T-helper 2 cell (primary cell): ENCODE results near the gene LYVE1.
"Not testable (repeated sequence)": the region's sequence is repeated elsewhere in the genome, so short reads cannot be mapped to it uniquely, and the experiment has no call there.

Source experiments
- DNase-seq, 5 experiments: peaks; one replicate each; pipeline versions ENCODE4 v3.0.0 to v3.0.0-alpha.2; 2012 to 2022
- total RNA-seq, 2 donors: gene quantifications; one replicate each; lab custom pipeline; 2026; lab: John Stamatoyannopoulos, UW

The LYVE1 gene, protein sequence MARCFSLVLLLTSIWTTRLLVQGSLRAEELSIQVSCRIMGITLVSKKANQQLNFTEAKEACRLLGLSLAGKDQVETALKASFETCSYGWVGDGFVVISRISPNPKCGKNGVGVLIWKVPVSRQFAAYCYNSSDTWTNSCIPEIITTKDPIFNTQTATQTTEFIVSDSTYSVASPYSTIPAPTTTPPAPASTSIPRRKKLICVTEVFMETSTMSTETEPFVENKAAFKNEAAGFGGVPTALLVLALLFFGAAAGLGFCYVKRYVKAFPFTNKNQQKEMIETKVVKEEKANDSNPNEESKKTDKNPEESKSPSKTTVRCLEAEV
- 0 reads per million in 2 donors for total RNA-seq

DNA sequence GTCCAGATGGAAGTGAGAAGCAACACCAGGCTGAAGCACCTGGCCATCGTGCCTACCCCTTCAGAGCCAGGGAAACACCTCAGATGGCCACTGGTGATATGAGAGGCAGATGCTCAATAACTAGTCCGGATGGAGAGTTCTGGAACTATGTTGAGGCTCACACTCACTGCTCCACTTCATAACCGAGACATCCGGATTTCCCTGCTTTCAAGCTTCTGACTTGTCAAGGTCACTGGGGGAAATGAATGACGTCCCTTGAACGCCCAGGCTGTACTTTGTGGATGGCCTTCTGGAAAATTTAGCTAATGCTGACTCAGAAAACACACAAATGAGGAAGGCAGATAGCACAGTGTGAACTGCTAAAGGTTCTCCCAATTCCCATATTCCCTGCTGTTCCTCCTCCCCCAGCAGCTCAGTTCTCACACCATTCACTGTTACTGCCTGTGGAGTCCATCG, at the start of gene LYVE1:
LYVE1 (minus strand) TSS at position 180 of the 456 bp plus-strand sequence; CDS start at position 47, 133 bp downstream.
- no peak for DNase-seq

DNA sequence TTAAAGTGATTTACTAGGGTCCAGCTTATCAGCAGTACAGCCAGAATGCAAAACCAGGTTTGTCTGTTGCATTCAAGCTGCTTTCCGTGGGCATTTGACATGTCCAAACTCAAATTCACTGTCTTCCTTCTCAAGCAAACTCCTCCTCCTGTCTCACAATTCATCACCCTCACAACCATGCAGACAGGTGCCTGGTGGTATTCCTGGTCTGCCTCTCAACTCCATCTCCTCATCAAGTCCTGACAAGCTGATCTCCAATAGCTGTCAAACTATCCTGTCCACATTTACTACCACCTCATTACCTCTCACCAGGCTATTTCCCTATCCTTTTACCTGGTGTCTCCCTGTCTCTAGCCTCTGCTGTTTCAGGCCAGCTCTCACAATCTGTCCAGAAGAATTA, 49.1 kb upstream of the LYVE1 start:
- DNase-seq = no peak

DNA sequence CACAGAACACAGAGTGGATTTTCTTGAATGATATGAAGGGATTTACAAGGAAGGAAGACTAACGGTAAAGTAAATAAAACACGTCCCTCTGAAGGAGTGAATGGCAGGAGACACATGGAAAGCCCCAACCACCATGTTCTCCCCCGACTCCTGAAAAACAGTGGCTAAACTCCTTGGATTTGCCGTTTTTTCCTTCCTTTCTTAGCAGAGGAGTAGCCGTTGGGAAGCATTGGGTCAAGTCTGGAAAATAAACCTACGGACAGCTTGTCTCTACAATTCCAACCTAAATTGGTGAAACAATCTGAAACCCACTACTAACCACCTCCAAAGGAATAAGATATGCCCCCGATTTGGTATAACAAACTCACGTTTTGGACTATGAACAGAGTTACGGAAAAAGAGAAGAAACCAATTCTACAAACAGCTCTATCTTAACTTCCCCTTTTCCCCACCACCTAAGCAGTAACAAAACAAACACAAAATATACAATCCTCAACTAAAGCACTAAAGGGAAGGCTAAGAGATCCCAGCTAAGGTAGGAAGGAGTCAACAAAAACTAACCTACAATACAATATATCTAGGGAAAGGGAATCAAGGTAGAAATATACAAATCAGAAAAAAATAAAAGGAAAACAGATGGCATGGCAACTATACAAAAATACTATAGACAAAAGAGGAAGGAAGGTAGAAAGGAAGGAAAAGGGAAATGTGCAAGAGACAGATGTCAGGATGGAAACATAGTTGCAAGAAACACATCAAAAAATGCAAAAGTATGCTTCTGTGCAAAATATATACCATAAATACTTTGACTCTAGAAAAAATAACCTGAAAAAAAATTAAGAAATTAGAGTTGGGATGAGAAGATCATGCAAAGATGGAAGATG, 43.8 kb upstream of the LYVE1 start:
- DNase-seq = no peak

DNA sequence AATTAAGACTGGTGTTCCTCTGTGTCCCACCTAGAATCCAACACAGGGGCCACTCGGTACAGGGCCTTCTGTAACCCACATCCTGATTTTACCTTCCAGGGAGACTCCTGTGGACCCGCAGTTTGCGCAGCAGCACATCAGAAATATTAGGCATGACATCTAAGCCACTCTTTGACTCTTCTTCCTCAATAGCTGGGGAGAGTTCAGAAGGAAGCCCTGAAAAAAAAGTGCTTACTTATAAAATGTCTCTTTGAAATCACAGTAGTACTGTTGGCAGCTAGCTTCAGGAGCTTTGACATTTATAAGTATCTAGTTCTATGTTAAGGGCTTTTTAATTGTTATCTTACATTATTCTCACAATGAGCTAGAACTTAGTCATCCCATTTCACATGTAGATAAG, 41.2 kb upstream of the LYVE1 start:
- DNase-seq = no peak

DNA sequence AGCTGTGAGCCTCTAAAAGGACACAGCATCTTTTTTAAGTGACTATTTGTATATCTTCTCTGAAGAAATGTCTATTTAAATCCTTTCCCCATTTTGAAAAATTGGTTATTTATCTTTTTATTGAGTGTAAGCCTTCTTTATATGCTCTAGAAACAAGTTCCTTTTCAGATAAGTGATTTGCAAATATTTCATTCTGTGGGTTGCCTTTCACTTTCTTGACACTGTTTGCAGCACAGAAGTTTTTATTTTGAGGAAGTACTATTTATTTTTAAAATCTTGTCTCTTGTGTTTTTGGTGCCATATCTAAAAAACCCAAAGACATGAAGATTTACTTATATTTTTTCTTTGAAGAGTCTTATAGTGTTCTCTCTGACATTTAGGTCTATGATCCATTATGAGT, 40.1 kb upstream of the LYVE1 start:
- DNase-seq = no peak

DNA sequence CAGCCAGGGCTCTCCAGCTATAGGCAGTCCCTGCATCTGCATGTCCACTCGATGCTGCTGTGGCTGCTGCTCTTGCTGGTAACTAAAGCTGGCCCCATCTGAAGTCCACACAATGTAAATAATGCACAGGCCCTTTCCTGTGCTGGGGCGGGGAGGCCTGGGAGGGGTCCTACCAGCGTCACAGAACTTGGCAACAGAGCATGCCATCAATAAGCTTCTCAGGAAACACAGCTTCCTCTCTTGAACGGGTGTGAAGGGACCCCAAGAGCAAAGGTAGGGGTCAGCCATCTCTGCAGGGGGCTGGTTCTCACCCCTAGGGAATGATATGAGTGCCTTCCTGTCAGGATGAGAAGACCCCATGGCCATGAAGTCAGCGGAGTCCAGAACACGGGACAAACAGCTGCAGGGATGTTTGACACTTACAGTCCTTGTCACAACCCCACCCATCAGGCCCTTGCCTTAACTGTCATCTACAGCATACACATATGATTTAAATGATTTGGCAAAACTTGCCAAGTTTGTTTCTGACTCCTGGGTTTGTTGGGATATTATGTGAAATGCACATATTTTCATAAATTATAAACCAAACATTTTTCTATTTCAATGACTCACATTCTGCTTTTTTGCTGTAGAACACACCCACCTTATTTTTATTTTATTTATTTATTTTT, 39.1 kb upstream of the LYVE1 start:
- DNase-seq = no peak

DNA sequence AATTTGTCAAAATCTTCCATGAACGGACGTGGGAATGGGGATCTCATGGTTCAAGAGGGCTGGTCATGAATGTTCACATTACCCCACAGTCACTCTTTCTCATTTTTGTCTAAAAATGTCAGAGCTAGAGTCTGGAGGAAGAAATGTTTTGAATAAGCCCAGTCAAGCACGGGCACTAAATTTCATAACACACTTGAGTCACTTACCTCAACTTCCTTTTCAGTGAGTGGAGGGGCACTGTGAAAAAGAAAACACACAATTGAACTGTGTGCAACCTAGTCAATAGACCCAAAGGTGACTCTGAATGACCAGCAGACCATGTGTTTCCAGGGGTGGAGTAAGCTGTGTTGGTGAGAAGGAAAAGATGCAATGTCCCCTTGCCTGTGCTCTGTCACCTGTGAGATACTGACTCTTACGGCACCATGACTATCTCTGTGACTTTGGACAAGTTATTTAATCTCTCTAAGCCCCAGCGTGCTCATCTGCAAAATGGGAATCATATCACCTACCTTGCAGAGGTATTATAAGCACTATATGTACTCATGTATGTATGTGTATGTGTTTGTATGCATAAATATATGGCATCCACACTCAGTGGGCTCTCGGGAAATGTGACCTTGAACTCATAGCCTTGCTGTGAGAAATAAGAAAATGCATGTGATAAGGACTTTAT, 38.2 kb upstream of the LYVE1 start:
- no peak for DNase-seq

DNA sequence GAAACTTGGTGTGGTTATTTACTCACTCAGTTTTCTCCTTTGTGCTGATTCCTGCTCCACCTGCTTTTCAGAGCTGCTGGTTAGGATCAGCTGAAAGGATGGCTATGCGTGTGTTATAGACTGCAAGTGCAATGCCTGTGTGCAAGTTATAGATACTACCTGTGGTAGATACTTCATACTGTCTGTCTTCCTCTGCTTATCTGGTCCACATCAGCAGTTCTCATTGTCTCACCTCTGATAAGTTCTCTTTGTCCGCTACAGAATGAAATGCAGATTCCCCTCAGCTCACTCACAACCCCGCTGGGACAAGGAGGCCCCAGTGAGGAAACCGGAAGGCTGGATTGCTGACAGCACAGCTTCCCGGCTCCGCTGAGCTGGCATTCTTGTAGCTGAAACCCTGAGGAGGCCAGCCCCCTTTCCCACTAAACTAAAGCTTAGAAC, 37.5 kb upstream of the LYVE1 start:
- DNase-seq = no peak

DNA sequence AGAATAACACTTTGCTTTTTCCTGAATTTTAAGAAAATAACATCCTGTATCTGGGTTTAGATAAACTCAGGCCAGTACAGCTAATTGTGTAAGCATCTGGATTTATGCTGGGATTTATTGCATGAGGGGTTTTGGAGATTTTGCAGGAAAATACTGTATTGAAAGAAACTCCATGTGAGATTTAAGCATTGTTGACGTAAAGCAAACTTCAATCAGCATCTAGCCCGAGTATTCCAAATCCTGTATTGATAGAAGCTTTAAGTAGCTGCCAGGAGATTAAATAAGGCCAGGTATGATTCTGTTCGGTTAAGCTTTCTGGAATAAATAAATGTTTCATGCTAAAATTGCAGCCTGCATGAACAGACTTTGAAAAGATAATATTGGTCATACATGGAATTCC, 36.3 kb upstream of the LYVE1 start:
- DNase-seq = no peak

DNA sequence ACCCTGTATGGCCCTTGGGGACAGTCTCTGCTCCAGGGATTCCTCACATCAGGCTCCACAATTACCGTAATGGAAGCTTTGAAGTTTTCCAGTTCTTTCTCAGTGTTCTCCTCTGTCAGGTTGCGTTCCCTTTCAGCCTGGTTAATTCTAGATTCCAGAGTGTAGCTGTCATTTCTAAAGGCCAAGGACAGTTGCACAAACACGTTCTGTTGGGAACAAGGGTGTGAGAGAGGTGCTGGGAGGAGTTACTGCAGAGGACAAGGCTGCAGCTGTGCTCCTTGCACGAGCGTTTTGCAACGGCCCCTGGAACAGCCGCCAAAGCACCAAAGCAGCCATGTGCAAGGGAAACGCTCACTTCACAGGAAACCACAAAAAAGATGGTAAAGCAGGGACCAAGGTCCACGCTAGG, 35.9 kb upstream of the LYVE1 start:
- DNase-seq = no peak

DNA sequence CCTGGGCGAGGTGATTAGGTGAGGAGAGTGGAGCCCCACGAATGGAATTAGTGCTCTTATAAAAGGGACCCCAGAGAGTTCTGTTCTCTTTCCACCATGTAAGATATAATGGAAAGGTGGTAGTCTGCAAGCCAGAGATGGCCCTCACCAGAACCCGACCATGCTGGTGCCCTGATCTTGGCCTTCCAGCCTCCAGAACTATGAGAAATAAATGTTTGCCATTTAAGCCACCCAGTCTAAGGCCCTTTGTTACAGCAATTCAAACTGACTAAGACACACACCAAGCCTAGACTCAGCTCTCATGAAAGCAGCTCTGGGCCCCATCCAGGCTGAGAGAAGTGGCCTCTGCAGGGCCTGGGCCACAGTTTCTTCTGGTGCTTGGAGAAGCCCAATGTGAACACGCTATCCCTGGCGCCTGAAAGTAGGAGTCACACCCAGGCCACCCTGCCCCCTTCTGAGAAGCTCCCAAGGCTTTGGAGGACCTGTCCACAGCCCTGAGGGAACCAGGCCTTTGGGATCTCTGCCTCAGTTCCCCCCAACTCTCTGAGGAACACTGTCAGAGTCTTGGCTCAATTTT, 35.3 kb upstream of the LYVE1 start:
- DNase-seq = no peak

DNA sequence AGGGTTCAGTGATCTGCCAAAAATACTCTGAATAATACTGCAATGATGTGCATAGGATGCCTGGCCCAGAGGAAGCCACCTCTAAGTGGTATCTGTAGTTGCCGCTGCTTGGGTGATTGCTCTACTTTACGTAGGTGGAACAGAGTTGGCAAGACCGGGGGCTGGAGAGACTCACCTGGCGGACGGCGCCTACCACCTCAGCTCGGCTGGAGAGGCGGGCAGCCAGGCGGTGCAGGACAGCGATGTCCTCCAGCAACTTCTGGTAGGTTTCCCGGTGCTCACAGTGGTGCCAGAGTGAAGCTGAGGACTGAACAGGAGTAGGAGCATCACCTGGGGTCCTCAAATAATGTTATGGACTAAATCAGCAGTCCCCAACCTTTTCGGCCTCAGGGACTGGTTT, 34.5 kb upstream of the LYVE1 start:
- no peak for DNase-seq

DNA sequence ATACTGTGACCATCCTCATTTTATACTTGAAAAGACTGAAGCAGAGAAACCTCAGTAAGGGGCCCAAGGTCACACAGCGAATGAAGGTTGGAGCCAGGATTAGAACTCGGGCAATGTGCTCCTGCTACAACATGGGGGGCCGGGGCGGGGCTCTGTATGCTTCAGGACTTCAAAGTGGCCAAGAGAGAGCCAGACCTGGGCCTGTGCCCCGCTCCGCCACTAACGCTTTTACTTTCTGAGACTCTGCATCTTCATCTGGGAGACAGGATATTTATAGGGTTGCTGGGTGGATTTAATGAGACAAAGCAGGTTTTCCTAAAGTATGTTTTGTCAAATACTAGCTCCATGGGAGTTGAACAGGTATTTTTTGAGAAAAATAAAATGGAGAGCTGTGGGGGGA, 33.9 kb upstream of the LYVE1 start:
- no peak for DNase-seq

DNA sequence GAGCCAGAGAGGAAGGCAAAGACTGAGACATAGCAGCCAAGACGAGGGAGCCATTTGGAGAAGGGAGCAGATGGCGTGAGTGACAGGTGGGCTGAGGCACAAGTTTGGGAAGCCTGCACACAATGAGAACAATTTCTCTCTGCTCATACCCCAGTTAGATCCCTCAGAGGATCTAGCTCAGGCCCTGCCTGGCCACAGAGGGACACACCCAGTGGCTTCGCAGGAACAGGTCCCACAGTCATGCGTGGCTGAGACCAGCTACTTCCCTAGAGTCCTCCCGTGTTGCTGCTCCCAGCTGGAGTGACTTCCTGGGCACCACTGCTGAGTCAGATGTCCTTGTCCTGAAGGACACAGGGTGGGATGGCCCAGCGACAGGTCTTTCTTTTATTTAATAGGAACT, 33.4 kb upstream of the LYVE1 start:
- DNase-seq = no peak

DNA sequence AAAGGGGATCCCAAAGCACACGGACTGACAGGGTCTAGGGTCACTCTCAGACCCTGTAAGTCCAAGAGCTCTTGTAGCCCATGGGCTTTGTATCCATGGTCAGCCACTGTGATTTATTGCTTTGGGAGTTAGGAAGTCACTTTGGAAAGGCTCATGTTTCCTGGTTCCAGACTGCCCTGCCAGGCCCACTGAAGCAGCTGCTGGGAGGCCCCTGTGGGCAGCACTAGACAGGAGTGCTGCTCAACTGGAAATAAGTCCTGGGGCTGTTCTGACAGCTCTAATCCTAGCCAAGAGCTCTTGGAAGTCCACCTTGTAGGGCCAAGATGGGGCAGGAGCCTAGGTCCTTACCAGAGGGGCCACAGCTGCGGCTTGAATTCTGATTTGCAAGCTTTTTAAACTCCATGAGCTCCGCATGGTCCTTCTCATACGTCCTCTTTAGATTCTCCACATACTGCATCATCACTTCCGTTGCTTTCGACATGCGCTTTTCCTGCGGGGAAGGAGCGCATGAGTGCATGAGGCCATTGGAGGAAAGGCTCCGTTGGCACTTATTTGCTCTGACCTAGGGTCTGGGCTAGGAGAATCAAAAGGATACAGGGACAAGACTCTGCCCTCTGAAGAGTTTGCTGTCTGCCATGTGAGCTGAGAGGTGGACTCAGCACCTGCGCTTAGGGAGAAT, 32.2 kb upstream of the LYVE1 start:
- DNase-seq = no peak

DNA sequence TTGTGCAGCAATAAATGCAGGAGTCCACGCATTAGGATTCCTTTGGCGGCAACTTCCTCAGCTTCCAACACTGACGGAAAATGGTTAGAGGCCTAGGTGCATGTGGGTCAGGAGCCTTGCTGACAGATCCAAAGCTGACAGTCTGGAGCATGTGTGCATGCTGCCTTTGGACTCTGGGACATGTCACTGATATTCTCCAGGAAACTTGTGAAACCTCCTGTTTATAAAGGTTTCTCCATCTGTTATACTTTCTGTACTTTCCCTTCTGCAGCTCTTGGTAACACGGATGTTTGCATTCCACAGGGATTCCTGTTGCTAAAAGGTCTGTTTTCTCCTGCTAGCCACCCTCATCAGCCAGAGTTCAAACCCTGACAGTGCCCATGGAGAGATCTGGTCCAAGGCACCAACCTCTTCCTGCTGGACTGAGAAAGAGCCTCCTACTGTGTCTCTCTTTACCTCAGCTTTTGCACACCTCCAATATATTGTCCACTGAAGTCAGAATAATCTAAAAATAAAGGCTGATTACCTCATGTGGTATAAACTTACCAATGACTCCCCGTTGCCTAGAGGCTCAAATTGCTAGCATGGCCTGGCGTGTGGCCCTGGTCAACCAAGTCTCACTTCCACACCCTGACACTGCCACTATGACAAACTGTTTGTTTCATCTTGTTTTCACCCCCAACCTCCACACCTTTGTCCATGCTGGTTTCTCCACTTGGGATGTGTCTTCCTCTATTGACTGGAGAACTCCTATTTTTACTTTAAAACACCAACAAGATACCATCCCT, 31.1 kb upstream of the LYVE1 start:
- DNase-seq = no peak

DNA sequence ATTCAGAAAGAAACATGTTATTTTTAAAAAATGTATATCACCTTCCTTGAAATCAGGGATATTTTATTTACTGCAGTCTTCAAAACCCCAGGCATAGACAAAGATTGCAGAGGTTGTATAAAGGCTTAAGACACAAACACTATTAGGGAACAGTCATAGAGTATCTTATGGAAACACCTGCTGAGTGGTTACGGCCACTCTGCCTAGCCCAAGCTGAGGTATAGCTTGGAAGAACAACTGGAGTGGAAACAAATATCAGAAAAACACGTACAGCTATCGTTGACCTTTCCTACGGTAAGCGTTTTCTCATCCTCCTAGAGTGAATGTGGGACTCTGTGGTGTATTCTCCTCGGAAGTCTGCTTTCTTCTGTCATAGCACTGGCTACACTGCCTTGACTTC, 30.4 kb upstream of the LYVE1 start:
- no peak for DNase-seq

DNA sequence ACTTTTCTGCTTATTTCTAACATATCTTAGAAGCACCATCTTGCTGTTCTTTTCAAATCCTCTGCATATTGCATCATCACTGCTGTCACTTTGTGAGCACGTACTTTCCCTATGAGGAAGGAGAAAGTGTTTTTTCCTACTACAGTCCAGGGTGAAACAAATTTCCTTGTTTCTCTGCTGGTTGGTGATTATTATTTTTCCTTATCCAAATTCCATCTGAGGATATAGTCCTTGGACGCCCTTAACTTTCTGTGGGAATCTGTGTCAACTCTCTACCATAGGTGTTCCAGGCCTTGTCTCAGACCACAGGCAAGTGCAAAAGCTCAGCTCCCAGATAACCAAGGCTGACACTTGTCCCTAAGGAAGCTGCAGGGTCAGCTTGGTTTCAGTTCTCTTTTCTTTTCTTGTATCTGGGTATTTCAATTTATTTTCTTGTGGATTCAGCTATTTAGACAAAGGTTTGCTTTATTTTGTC, 29.4 kb upstream of the LYVE1 start:
- no peak for DNase-seq

DNA sequence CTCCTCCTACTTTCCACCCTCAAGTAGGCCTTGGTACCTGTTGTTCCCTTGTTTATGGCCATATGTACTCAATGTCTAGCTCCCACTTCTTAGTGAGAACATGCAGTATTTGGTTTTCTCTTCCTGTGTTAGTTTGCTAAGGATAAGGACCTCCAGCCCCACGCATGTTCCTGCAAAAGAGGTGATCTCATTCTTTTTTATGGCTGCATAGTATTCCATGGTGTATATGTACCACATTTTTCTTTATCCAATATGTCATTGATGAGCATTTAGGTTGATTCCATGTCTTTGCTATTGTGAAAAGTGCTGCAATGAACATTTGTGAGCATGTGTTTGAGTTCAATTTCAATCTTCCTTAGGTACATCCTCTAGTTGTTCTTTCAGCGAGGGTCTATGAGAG, 27.4 kb upstream of the LYVE1 start:
- not testable (repeated sequence) for DNase-seq

DNA sequence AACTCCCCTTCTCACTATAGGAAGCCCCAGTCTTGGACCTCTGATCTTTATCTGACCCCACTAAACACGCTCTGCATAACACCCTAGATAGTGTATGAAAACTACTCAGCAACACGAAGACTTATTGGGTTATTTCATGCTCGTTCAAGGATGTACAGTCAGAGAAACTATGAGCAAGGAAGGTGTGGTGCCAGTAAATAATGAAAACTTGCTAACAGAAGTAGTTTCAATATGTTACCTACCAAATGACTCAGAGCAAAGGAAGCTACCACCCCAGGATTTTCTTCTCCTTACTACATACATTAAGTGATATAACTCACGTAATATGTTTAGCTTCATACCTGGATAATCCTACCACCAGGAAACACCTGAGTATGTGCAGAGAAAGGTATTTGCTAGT, 25.9 kb upstream of the LYVE1 start:
- DNase-seq = no peak

DNA sequence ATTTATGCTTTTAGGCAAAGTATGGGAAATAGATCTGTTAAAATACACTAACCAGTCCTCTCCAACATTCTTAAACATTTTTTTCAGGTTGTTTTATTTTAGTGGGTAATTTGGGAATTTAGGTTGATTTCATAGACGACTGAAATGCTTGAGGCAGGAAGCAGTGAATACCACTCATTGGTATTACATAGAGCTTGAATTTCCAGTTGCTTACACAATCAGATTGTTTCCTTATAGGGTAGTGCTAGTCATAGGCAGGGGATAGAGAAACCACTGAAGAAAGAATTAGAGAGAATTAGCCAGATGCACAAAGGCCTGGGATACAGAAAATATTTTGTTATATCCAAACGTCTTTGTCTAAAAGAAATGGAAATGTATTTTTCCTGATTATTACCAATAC, 23.9 kb upstream of the LYVE1 start:
- no peak for DNase-seq
